GM23338 (cell line): ENCODE data around the gene SLX9. TPM values are rescaled to one million over a fixed set of nuclear protein-coding genes. Genes with fewer than 3 reads are reported as not detected.

Experiments used
- ATAC-seq: fragments of 200-7000 bp; cut with Tn5 transposase; 3 replicates; pipeline ENCODE4 v1.9.1; 2020
- DNase-seq: peaks from one replicate; pipeline ENCODE4 v3.0.0-alpha.2; 2015; ENCODE audit warnings: low spot score
- H2AFZ ChIP-seq: fragments of 200-600 bp; sonication (generic); 2 replicates; pipeline ENCODE4 v1.8.0; 2016; ENCODE audit warnings: antibody characterized with exemption, mild to moderate bottlenecking, moderate library complexity
- H3F3A ChIP-seq: fragments of 200-600 bp; sonication (generic); replicated peaks from 2 replicates; pipeline ENCODE4 v1.8.0; 2017; ENCODE audit warnings: antibody characterized with exemption, mixed run types, low read depth
- H3K27ac ChIP-seq: fragments of 200-600 bp; sonication (generic); 2 replicates; pipeline ENCODE4 v1.6.1; 2016; ENCODE audit warnings: low read depth
- H3K27me3 ChIP-seq: fragments of 200-600 bp; sonication (generic); 2 replicates; pipeline ENCODE4 v1.8.0; 2016; ENCODE audit warnings: mild to moderate bottlenecking, mixed run types, moderate library complexity; ENCODE audit not compliant: insufficient read depth
- H3K36me3 ChIP-seq: fragments of 200-600 bp; sonication (generic); 2 replicates; pipeline ENCODE4 v1.8.0; 2016; ENCODE audit warnings: mild to moderate bottlenecking; ENCODE audit not compliant: insufficient read depth
- H3K4me1 ChIP-seq: fragments of 200-600 bp; sonication (generic); 2 replicates; pipeline ENCODE4 v1.8.0; 2016; ENCODE audit warnings: mild to moderate bottlenecking, moderate library complexity; ENCODE audit not compliant: insufficient read depth
- H3K4me2 ChIP-seq: fragments of 200-600 bp; sonication (generic); 2 replicates; pipeline ENCODE4 v1.7.1; 2017; ENCODE audit warnings: mixed run types
- H3K4me3 ChIP-seq: fragments of 200-600 bp; sonication (generic); 2 replicates; pipeline ENCODE4 v1.6.1; 2016; ENCODE audit warnings: mixed run types
- H3K79me2 ChIP-seq: fragments of 200-600 bp; sonication (generic); replicated peaks from 2 replicates; pipeline ENCODE4 v1.8.0; 2017; ENCODE audit warnings: mild to moderate bottlenecking; ENCODE audit not compliant: insufficient read depth
- H3K9me2 ChIP-seq: fragments of 200-600 bp; sonication (generic); 2 replicates; pipeline ENCODE4 v1.8.0; 2017; ENCODE audit not compliant: insufficient read depth
- H4K20me1 ChIP-seq: fragments of 200-600 bp; sonication (generic); replicated peaks from 2 replicates; pipeline ENCODE4 v1.8.0; 2017; ENCODE audit warnings: mild to moderate bottlenecking; ENCODE audit not compliant: insufficient read depth
- H3K27ac Mint-ChIP-seq: 2 replicates; pipeline ENCODE4 v1.8.0; 2020; ENCODE audit warnings: inconsistent platforms, mild to moderate bottlenecking, moderate library complexity, mixed read lengths
- H3K27me3 Mint-ChIP-seq: 3 replicates; pipeline ENCODE4 v1.8.0; 2022; ENCODE audit warnings: low read depth, mild to moderate bottlenecking, moderate library complexity, mixed read lengths, inconsistent platforms; ENCODE audit not compliant: insufficient read depth, poor library complexity
- H3K36me3 Mint-ChIP-seq: 3 replicates; pipeline ENCODE4 v1.8.0; 2021; ENCODE audit warnings: low read depth, mild to moderate bottlenecking, inconsistent platforms, moderate library complexity, mixed read lengths
- H3K4me1 Mint-ChIP-seq: 3 replicates; pipeline ENCODE4 v1.8.0; 2020; ENCODE audit warnings: mild to moderate bottlenecking, inconsistent platforms, mixed read lengths
- H3K4me3 Mint-ChIP-seq: 3 replicates; pipeline ENCODE4 v1.8.0; 2021; ENCODE audit warnings: moderate library complexity, mild to moderate bottlenecking, inconsistent platforms, mixed read lengths
- H3K9me3 Mint-ChIP-seq: 3 replicates; pipeline ENCODE4 v1.8.0; 2020; ENCODE audit warnings: moderate library complexity, mild to moderate bottlenecking, inconsistent platforms, mixed read lengths
- CREB1 ChIP-seq: fragments of 250-450 bp; sonication (Bioruptor Pico); IDR thresholded peaks from 2 replicates; pipeline ENCODE4 v1.5.0; 2020; ENCODE audit warnings: low read depth, mild to moderate bottlenecking, moderate library complexity
- CTCF ChIP-seq, 2 experiments: fragments of 200-600 bp in 1 of 2; sonication (generic) in 1 of 2; conservative IDR thresholded peaks; 2 replicates each; pipeline versions ENCODE4 v1.5.1 to v1.6.1; 2016 to 2017; ENCODE audit warnings: antibody characterized with exemption in 2 of 2, low read depth in 2 of 2, mild to moderate bottlenecking in 2 of 2, moderate library complexity in 1 of 2
- ETS1 ChIP-seq: IDR thresholded peaks from 2 replicates; pipeline ENCODE4 v1.6.1; 2016; ENCODE audit warnings: antibody characterized with exemption
- EZH2 ChIP-seq: fragments of 200-600 bp; sonication (generic); IDR thresholded peaks from one replicate; pipeline ENCODE4 v1.8.0; 2017; ENCODE audit warnings: antibody characterized with exemption, mild to moderate bottlenecking, low read depth; ENCODE audit not compliant: unreplicated experiment
- EZH2phosphoT487 ChIP-seq: fragments of 200-600 bp; sonication (generic); IDR thresholded peaks from one replicate; pipeline ENCODE4 v1.8.1; 2018; ENCODE audit warnings: antibody characterized with exemption; ENCODE audit not compliant: unreplicated experiment
- NANOG ChIP-seq: IDR thresholded peaks from 2 replicates; pipeline ENCODE4 v1.6.1; 2016; ENCODE audit warnings: antibody characterized with exemption, borderline replicate concordance
- REST ChIP-seq: IDR thresholded peaks from one replicate; pipeline ENCODE4 v1.6.1; 2018; ENCODE audit warnings: antibody characterized with exemption; ENCODE audit not compliant: unreplicated experiment
- STAT1 ChIP-seq: IDR thresholded peaks from one replicate; pipeline ENCODE4 v1.6.1; 2016; ENCODE audit warnings: antibody characterized with exemption; ENCODE audit not compliant: unreplicated experiment
- ZNF114 ChIP-seq: fragments of 250-450 bp; sonication (Bioruptor Pico); IDR thresholded peaks from 2 replicates; pipeline ENCODE4 v1.5.0; 2020; ENCODE audit warnings: mild to moderate bottlenecking, moderate library complexity
- ZNF331 ChIP-seq: fragments of 250-450 bp; sonication (Bioruptor Pico); IDR thresholded peaks from 2 replicates; pipeline ENCODE4 v1.5.0; 2020; ENCODE audit warnings: low read depth, mild to moderate bottlenecking, moderate library complexity
- polyA plus RNA-seq: library from polyadenylated mRNA; unstranded; fragments of >200 nt; fragmentation: Nextera tagmentation; extraction: Ambion mirVana; gene quantifications from 2 replicates; pipeline ENCODE4 v1.2.1, GENCODE V29; 2016
- total RNA-seq: library from RNA; depleted of rRNA; stranded (reverse); fragments of >200 nt; shearing (Covaris generic); gene quantifications from 2 replicates; pipeline ENCODE4 v1.2.3, GENCODE V29; 2014

The SLX9 gene
- total and polyA plus RNA-seq, 2 experiments from 2014 or later, result 41.5 to 46.9 TPM

GRCh38 chr21:44903689-44904088, 36.1 kb upstream of the SLX9 start (continued):
- TF ChIP-seq EZH2, result no peak
- no peak for TF ChIP-seq REST
- TF ChIP-seq ZNF331, result no peak

GRCh38 chr21:44904141-44904923, 35.5 kb upstream of the SLX9 start:
- Histone ChIP-seq H3K4me3 (no peak overlapping the region), H4K20me1 (no peaks in the 10 kb centered on the region), H2AFZ (no peak overlapping the region), H3K4me1 (no peaks in the 10 kb centered on the region), H3K27ac (no peak overlapping the region), H3K4me2 (no peak overlapping the region), H3K27me3 (no peaks in the 10 kb centered on the region), H3K79me2 (no peaks in the 10 kb centered on the region), H3F3A (peaks cover 9% of the 10 kb centered on the region), H3K36me3 (no peaks in the 10 kb centered on the region), H3K9me2 (no peaks in the 10 kb centered on the region)
- H3K9me3 Mint-ChIP-seq, result no peaks in the 10 kb centered on the region; the same call in 1 of the 3 replicates
- H3K27ac Mint-ChIP-seq, result no peak overlapping the region
- H3K27me3 Mint-ChIP-seq, result peaks cover 32% of the 10 kb centered on the region
- ATAC-seq (no peak), DNase-seq (no peak)
- H3K4me3 Mint-ChIP-seq, result no peak overlapping the region
- peaks cover 11% of the 10 kb centered on the region for H3K4me1 Mint-ChIP-seq
- no peak for TF ChIP-seq ZNF331
- no peaks in the 10 kb centered on the region; the same call in 2 of the 3 replicates for H3K36me3 Mint-ChIP-seq

- Histone ChIP-seq H3K27me3 (no peaks in the 10 kb centered on the region), H3K27ac (no peak overlapping the region), H3K36me3 (no peaks in the 10 kb centered on the region), H3F3A (peaks cover 9% of the 10 kb centered on the region), H3K4me3 (no peak overlapping the region), H3K9me2 (no peaks in the 10 kb centered on the region), H4K20me1 (no peaks in the 10 kb centered on the region), H3K4me2 (no peak overlapping the region), H2AFZ (no peak overlapping the region), H3K4me1 (no peaks in the 10 kb centered on the region), H3K79me2 (no peaks in the 10 kb centered on the region)
- Mint-ChIP-seq H3K4me1 (peaks cover 11% of the 10 kb centered on the region), H3K36me3 (no peaks in the 10 kb centered on the region; the same call in 2 of the 3 replicates), H3K4me3 (no peak overlapping the region), H3K9me3 (no peaks in the 10 kb centered on the region; the same call in 1 of the 3 replicates), H3K27ac (no peak overlapping the region), H3K27me3 (peaks cover 38% of the 10 kb centered on the region)
- DNase-seq (no peak), ATAC-seq (no peak)
- TF ChIP-seq STAT1, result no peak
- TF ChIP-seq ZNF114 (CRISPR knock-in tag), result no peak
- TF ChIP-seq EZH2phosphoT487, result no peak
- TF ChIP-seq NANOG, result no peak
- no peak for TF ChIP-seq CTCF (conservative IDR thresholded peaks at IDR 0.05; ENCODE audit: low read depth in 2 of 2)
- no peak for TF ChIP-seq CREB1
- no peak for TF ChIP-seq REST
- no peak for TF ChIP-seq EZH2
- TF ChIP-seq ZNF331, result no peak
- no peak for TF ChIP-seq ETS1
Measured at GRCh38 chr21:44905016-44905727, 34.7 kb upstream of the SLX9 start.
